HepG2 (cell line): Measurements from ENCODE around the gene SGMS1. TPM values are rescaled to one million over a fixed set of nuclear protein-coding genes. Genes with fewer than 3 reads are reported as not detected.

Source experiments
- EP300 ChIP-seq, 3 experiments: sonication (generic) in 1 of 3; formaldehyde crosslinking in 1 of 3; IDR thresholded peaks; 2 replicates each; pipeline versions ENCODE4 v1.5.1 to v1.6.1; 2011 to 2020; ENCODE audit warnings: low read depth in 2 of 3, low read length in 2 of 3, borderline replicate concordance in 1 of 3, improper control_type of control experiment in 1 of 3, mild to moderate bottlenecking in 1 of 3, missing genetic modification reagents in 1 of 3, moderate library complexity in 1 of 3
- GABPB1 ChIP-seq: IDR thresholded peaks from 2 replicates; pipeline ENCODE4 v1.6.1; 2016; ENCODE audit warnings: mild to moderate bottlenecking, missing genetic modification reagents, moderate library complexity, missing compliant biosample characterization
- HDAC2 ChIP-seq: sonication (generic); formaldehyde crosslinking; IDR thresholded peaks from 2 replicates; pipeline ENCODE4 v1.4.0; 2020; ENCODE audit warnings: missing genetic modification reagents
- HNF4A ChIP-seq: sonication (generic); formaldehyde crosslinking; IDR thresholded peaks from 2 replicates; pipeline ENCODE4 v1.4.0; 2020; ENCODE audit warnings: missing genetic modification reagents
- HNRNPLL ChIP-seq: fragments of 200-400 bp; formaldehyde crosslinking; IDR thresholded peaks from 2 replicates; pipeline ENCODE4 v1.6.1; 2017; ENCODE audit warnings: mild to moderate bottlenecking, low read depth, low read length; ENCODE audit not compliant: poor library complexity, severe bottlenecking
- MATR3 ChIP-seq: sonication (generic); formaldehyde crosslinking; IDR thresholded peaks from 2 replicates; pipeline ENCODE4 v1.4.0; 2020; ENCODE audit warnings: missing genetic modification reagents
- PITX1 ChIP-seq: sonication (generic); formaldehyde crosslinking; IDR thresholded peaks from 2 replicates; pipeline ENCODE4 v1.5.1; 2020; ENCODE audit warnings: mild to moderate bottlenecking, missing genetic modification reagents
- RARA ChIP-seq: IDR thresholded peaks from 2 replicates; pipeline ENCODE4 v1.6.1; 2016; ENCODE audit warnings: missing genetic modification reagents, missing compliant biosample characterization
- SALL1 ChIP-seq: sonication (generic); formaldehyde crosslinking; IDR thresholded peaks from 2 replicates; pipeline ENCODE4 v1.8.0; 2022; ENCODE audit warnings: mild to moderate bottlenecking, missing genetic modification reagents
- SKI ChIP-seq: fragments of 450-650 bp; IDR thresholded peaks from one replicate; pipeline ENCODE4 v1.6.1; 2018; ENCODE audit warnings: mild to moderate bottlenecking; ENCODE audit not compliant: partially characterized antibody
- ZBTB14 ChIP-seq: sonication (generic); formaldehyde crosslinking; IDR thresholded peaks from 2 replicates; pipeline ENCODE4 v1.4.0; 2020; ENCODE audit warnings: missing genetic modification reagents
- ZNF180 ChIP-seq: sonication (generic); formaldehyde crosslinking; IDR thresholded peaks from 2 replicates; pipeline ENCODE4 v1.4.0; 2020; ENCODE audit warnings: low read depth, missing genetic modification reagents, borderline replicate concordance
- ZNF609 ChIP-seq: sonication (generic); formaldehyde crosslinking; IDR thresholded peaks from 2 replicates; pipeline ENCODE4 v1.4.0; 2020; ENCODE audit warnings: mild to moderate bottlenecking, missing genetic modification reagents, borderline replicate concordance
- ZNF772 ChIP-seq: sonication (generic); formaldehyde crosslinking; IDR thresholded peaks from 2 replicates; pipeline ENCODE4 v1.5.0; 2020; ENCODE audit warnings: mild to moderate bottlenecking, missing genetic modification reagents
- ZNF792 ChIP-seq: IDR thresholded peaks from 2 replicates; pipeline ENCODE4 v1.6.1; 2016
- ZSCAN29 ChIP-seq: sonication (generic); formaldehyde crosslinking; conservative IDR thresholded peaks from 2 replicates; pipeline ENCODE4 v1.4.0; 2020; ENCODE audit warnings: mild to moderate bottlenecking, missing genetic modification reagents
- polyA plus RNA-seq, 8 experiments: library from polyadenylated mRNA; depleted of rRNA in 3 of 8; stranded (reverse) in 7 of 8; unstranded in 1 of 8; fragments of >200 nt; fragmentation: Illumina TruSeq in 4 of 8; extraction: Trizol in 4 of 8; gene quantifications; 2 replicates each; pipeline versions ENCODE4 v1.2.1 to v1.2.3, GENCODE V29; 2011 to 2016; ENCODE audit warnings: low read depth in 4 of 8, missing spikeins in 1 of 8, mixed read lengths in 1 of 8; ENCODE audit not compliant: insufficient read depth in 1 of 8
- total RNA-seq, 5 experiments: library from RNA; depleted of rRNA; stranded (reverse); fragments of >200 nt; fragmentation: Illumina TruSeq; extraction: Trizol; gene quantifications; 2 replicates each; pipeline ENCODE4 v1.2.3, GENCODE V29; 2016; ENCODE audit warnings: low read depth in 1 of 5
- TF ChIP-seq, protein P1 (sequence below): IDR thresholded peaks from 2 replicates; pipeline ENCODE4 v1.6.1; 2012; ENCODE audit warnings: low read length, improper control_type of control experiment
- TF ChIP-seq, protein P2 (sequence below): sonication (generic); formaldehyde crosslinking; IDR thresholded peaks from 2 replicates; pipeline ENCODE4 v1.8.0; 2022; ENCODE audit warnings: mild to moderate bottlenecking, missing genetic modification reagents, moderate library complexity

The SGMS1 gene
- total and polyA plus RNA-seq, 2 of the 13 experiments (the other 11 are each of a cell fraction or from before 2014, with no cell fraction given): 6.5 to 15.1 TPM

GRCh38 chr10:50538555-50539398 is 85.0 kb downstream of the SGMS1 start (continued):
- TF ChIP-seq, protein P1, sequence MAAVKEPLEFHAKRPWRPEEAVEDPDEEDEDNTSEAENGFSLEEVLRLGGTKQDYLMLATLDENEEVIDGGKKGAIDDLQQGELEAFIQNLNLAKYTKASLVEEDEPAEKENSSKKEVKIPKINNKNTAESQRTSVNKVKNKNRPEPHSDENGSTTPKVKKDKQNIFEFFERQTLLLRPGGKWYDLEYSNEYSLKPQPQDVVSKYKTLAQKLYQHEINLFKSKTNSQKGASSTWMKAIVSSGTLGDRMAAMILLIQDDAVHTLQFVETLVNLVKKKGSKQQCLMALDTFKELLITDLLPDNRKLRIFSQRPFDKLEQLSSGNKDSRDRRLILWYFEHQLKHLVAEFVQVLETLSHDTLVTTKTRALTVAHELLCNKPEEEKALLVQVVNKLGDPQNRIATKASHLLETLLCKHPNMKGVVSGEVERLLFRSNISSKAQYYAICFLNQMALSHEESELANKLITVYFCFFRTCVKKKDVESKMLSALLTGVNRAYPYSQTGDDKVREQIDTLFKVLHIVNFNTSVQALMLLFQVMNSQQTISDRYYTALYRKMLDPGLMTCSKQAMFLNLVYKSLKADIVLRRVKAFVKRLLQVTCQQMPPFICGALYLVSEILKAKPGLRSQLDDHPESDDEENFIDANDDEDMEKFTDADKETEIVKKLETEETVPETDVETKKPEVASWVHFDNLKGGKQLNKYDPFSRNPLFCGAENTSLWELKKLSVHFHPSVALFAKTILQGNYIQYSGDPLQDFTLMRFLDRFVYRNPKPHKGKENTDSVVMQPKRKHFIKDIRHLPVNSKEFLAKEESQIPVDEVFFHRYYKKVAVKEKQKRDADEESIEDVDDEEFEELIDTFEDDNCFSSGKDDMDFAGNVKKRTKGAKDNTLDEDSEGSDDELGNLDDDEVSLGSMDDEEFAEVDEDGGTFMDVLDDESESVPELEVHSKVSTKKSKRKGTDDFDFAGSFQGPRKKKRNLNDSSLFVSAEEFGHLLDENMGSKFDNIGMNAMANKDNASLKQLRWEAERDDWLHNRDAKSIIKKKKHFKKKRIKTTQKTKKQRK: no peak
- peak; percentile 57 for TF ChIP-seq SKI
- no peak for TF ChIP-seq GABPB1
- TF ChIP-seq PITX1 (CRISPR knock-in tag): 0 out of 2 replicates have a peak, but pooled peaks have one; percentile 35
- TF ChIP-seq, protein P2, sequence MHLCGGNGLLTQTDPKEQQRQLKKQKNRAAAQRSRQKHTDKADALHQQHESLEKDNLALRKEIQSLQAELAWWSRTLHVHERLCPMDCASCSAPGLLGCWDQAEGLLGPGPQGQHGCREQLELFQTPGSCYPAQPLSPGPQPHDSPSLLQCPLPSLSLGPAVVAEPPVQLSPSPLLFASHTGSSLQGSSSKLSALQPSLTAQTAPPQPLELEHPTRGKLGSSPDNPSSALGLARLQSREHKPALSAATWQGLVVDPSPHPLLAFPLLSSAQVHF (CRISPR knock-in tag): no peak
- no peak for TF ChIP-seq MATR3 (CRISPR knock-in tag)
- 0 out of 2 replicates have a peak, but pooled peaks have one; percentile 22 for TF ChIP-seq ZNF772 (CRISPR knock-in tag)
- TF ChIP-seq HNRNPLL: no peak
- TF ChIP-seq ZNF792 (CRISPR knock-in tag): peak; percentile 38; the same call in 1 of the 2 replicates
- TF ChIP-seq EP300 (IDR thresholded peaks at IDR 0.05; ENCODE audit: low read depth in 2 of 2, low read length in 2 of 2): peak in 1 of 2 experiments; percentile 55; a peak in 1 of 4 replicates
- no peak; the same call in 1 of the 2 replicates for TF ChIP-seq EP300 (CRISPR knock-in tag; IDR thresholded peaks at IDR 0.05; ENCODE audit: borderline replicate concordance)
- TF ChIP-seq ZBTB14 (CRISPR knock-in tag): no peak
- peak; percentile 62; the same call in 1 of the 2 replicates for TF ChIP-seq ZNF609 (CRISPR knock-in tag)
- TF ChIP-seq SALL1 (CRISPR knock-in tag): peak; percentile 95
- peak; percentile 33; the same call in 1 of the 2 replicates for TF ChIP-seq HNF4A (CRISPR knock-in tag)
- peak; percentile 98 for TF ChIP-seq RARA (CRISPR knock-in tag)
- TF ChIP-seq HDAC2: peak; percentile 81
- TF ChIP-seq ZNF180 (CRISPR knock-in tag): no peak
- 0 out of 2 replicates have a peak, but pooled peaks have one; percentile 41 for TF ChIP-seq ZSCAN29 (CRISPR knock-in tag)
